ENCODE results near the gene PRKCQ. TPM values are rescaled to one million over a fixed set of nuclear protein-coding genes. Genes with fewer than 3 reads are reported as not detected.

PRKCQ gene
- total and polyA plus RNA-seq, 4 donors, result 0.13 to 3.3 (median 0.45) TPM

GRCh38 chr10:6464862-6465430 is 115.1 kb downstream of the PRKCQ start:
- TF ChIP-seq REST (IDR thresholded peaks at IDR 0.05) (no peak), HNF4A (conservative IDR thresholded peaks at IDR 0.05) (no peak), CTCF (IDR thresholded peaks at IDR 0.05; ENCODE audit: low read depth, low read length, missing input control) (no peak), ZBTB33 (IDR thresholded peaks at IDR 0.05) (no peak), JUND (IDR thresholded peaks at IDR 0.05) (no peak), GABPA (IDR thresholded peaks at IDR 0.05 in 1 of 2, conservative IDR thresholded peaks at IDR 0.05 in 1 of 2) (no peak), RAD21 (IDR thresholded peaks at IDR 0.05) (no peak), HNF4G (IDR thresholded peaks at IDR 0.05) (no peak), FOXA2 (IDR thresholded peaks at IDR 0.05) (no peak), TAF1 (conservative IDR thresholded peaks at IDR 0.05) (no peak), YY1 (IDR thresholded peaks at IDR 0.05) (no peak), ATF3 (IDR thresholded peaks at IDR 0.05) (no peak), RXRA (IDR thresholded peaks at IDR 0.05) (no peak)
- no peak for DNase-seq (ENCODE audit: low spot score)
- Histone ChIP-seq H3K4me3 (ENCODE audit: low read depth in 1 of 3, low read length in 3 of 3) (no peak overlapping the region), H3K27ac (ENCODE audit: low read depth in 1 of 2, low read length in 2 of 2) (no peak overlapping the region), H3K9me3 (ENCODE audit: control insufficient read depth in 4 of 4, low read length in 3 of 4) (no peaks in the 10 kb centered on the region), H3K27me3 (ENCODE audit: control insufficient read depth in 4 of 4, insufficient read depth in 4 of 4, low read length in 3 of 4) (no peaks in the 10 kb centered on the region), H3K9ac (ENCODE audit: low read depth in 1 of 2, low read length in 2 of 2) (no peak overlapping the region), H3K4me1 (ENCODE audit: control insufficient read depth in 4 of 4, insufficient read depth in 4 of 4, low read length in 3 of 4) (no peaks in the 10 kb centered on the region), H3K36me3 (ENCODE audit: control insufficient read depth in 4 of 4, insufficient read depth in 3 of 4, low read depth in 1 of 4, low read length in 3 of 4) (no peaks in the 10 kb centered on the region)
- WGBS, result 85% methylated on average over 9 of the region's 9 CpGs

- H3K9me3 ChIP-seq (ENCODE audit: control insufficient read depth in 4 of 4, low read length in 3 of 4), result peaks cover 0 to under 1% (median 0%) of the 10 kb centered on the region in 4 donors
- 89% methylated on average over 7 of the region's 7 CpGs for WGBS
- no peak overlapping the region for H3K27ac ChIP-seq (ENCODE audit: low read depth in 1 of 2, low read length in 2 of 2)
- no peak for DNase-seq (ENCODE audit: low spot score)
- H3K27me3 ChIP-seq (ENCODE audit: control insufficient read depth in 4 of 4, insufficient read depth in 4 of 4, low read length in 3 of 4), result no peaks in the 10 kb centered on the region
- no peak overlapping the region for H3K4me3 ChIP-seq (ENCODE audit: low read depth in 1 of 3, low read length in 3 of 3)
- H3K4me1 ChIP-seq (ENCODE audit: control insufficient read depth in 4 of 4, insufficient read depth in 4 of 4, low read length in 3 of 4), result no peaks in the 10 kb centered on the region
- no peak overlapping the region for H3K9ac ChIP-seq (ENCODE audit: low read depth in 1 of 2, low read length in 2 of 2)
- no peaks in the 10 kb centered on the region for H3K36me3 ChIP-seq (ENCODE audit: control insufficient read depth in 4 of 4, insufficient read depth in 3 of 4, low read depth in 1 of 4, low read length in 3 of 4)
- TF ChIP-seq HNF4G (IDR thresholded peaks at IDR 0.05) (no peak), HNF4A (conservative IDR thresholded peaks at IDR 0.05) (no peak), ATF3 (IDR thresholded peaks at IDR 0.05) (no peak), YY1 (IDR thresholded peaks at IDR 0.05) (no peak), REST (IDR thresholded peaks at IDR 0.05) (no peak), JUND (IDR thresholded peaks at IDR 0.05) (no peak), NR2F2 (IDR thresholded peaks at IDR 0.05) (no peak), EGR1 (IDR thresholded peaks at IDR 0.05; ENCODE audit: low read depth in 2 of 2) (no peak), MAX (IDR thresholded peaks at IDR 0.05) (no peak), GABPA (IDR thresholded peaks at IDR 0.05 in 1 of 2, conservative IDR thresholded peaks at IDR 0.05 in 1 of 2) (no peak), FOXA2 (IDR thresholded peaks at IDR 0.05) (no peak), CTCF (IDR thresholded peaks at IDR 0.05; ENCODE audit: low read depth, low read length, missing input control) (no peak), TAF1 (conservative IDR thresholded peaks at IDR 0.05) (no peak), RXRA (IDR thresholded peaks at IDR 0.05) (no peak)
These were observed 116.7 kb downstream of the PRKCQ start for GRCh38 chr10:6463366-6463765.

Measured in liver (tissue), 9 donors.